GM23338 (cell line): ENCODE data around the gene AQP9. TPM values are rescaled to one million over a fixed set of nuclear protein-coding genes. Genes with fewer than 3 reads are reported as not detected.

Experiments
- ATAC-seq: fragments of 200-7000 bp; cut with Tn5 transposase; 3 replicates; pipeline ENCODE4 v1.9.1; 2020
- DNase-seq: peaks from one replicate; pipeline ENCODE4 v3.0.0-alpha.2; 2015; ENCODE audit warnings: low spot score
- H2AFZ ChIP-seq: fragments of 200-600 bp; sonication (generic); 2 replicates; pipeline ENCODE4 v1.8.0; 2016; ENCODE audit warnings: antibody characterized with exemption, mild to moderate bottlenecking, moderate library complexity
- H3F3A ChIP-seq: fragments of 200-600 bp; sonication (generic); replicated peaks from 2 replicates; pipeline ENCODE4 v1.8.0; 2017; ENCODE audit warnings: antibody characterized with exemption, mixed run types, low read depth
- H3K27ac ChIP-seq: fragments of 200-600 bp; sonication (generic); 2 replicates; pipeline ENCODE4 v1.6.1; 2016; ENCODE audit warnings: low read depth
- H3K27me3 ChIP-seq: fragments of 200-600 bp; sonication (generic); 2 replicates; pipeline ENCODE4 v1.8.0; 2016; ENCODE audit warnings: mild to moderate bottlenecking, mixed run types, moderate library complexity; ENCODE audit not compliant: insufficient read depth
- H3K36me3 ChIP-seq: fragments of 200-600 bp; sonication (generic); 2 replicates; pipeline ENCODE4 v1.8.0; 2016; ENCODE audit warnings: mild to moderate bottlenecking; ENCODE audit not compliant: insufficient read depth
- H3K4me1 ChIP-seq: fragments of 200-600 bp; sonication (generic); 2 replicates; pipeline ENCODE4 v1.8.0; 2016; ENCODE audit warnings: mild to moderate bottlenecking, moderate library complexity; ENCODE audit not compliant: insufficient read depth
- H3K4me2 ChIP-seq: fragments of 200-600 bp; sonication (generic); 2 replicates; pipeline ENCODE4 v1.7.1; 2017; ENCODE audit warnings: mixed run types
- H3K4me3 ChIP-seq: fragments of 200-600 bp; sonication (generic); 2 replicates; pipeline ENCODE4 v1.6.1; 2016; ENCODE audit warnings: mixed run types
- H3K79me2 ChIP-seq: fragments of 200-600 bp; sonication (generic); replicated peaks from 2 replicates; pipeline ENCODE4 v1.8.0; 2017; ENCODE audit warnings: mild to moderate bottlenecking; ENCODE audit not compliant: insufficient read depth
- H3K9me2 ChIP-seq: fragments of 200-600 bp; sonication (generic); 2 replicates; pipeline ENCODE4 v1.8.0; 2017; ENCODE audit not compliant: insufficient read depth
- H4K20me1 ChIP-seq: fragments of 200-600 bp; sonication (generic); replicated peaks from 2 replicates; pipeline ENCODE4 v1.8.0; 2017; ENCODE audit warnings: mild to moderate bottlenecking; ENCODE audit not compliant: insufficient read depth
- H3K27ac Mint-ChIP-seq: 2 replicates; pipeline ENCODE4 v1.8.0; 2020; ENCODE audit warnings: inconsistent platforms, mild to moderate bottlenecking, moderate library complexity, mixed read lengths
- H3K27me3 Mint-ChIP-seq: 3 replicates; pipeline ENCODE4 v1.8.0; 2022; ENCODE audit warnings: low read depth, mild to moderate bottlenecking, moderate library complexity, mixed read lengths, inconsistent platforms; ENCODE audit not compliant: insufficient read depth, poor library complexity
- H3K36me3 Mint-ChIP-seq: 3 replicates; pipeline ENCODE4 v1.8.0; 2021; ENCODE audit warnings: low read depth, mild to moderate bottlenecking, inconsistent platforms, moderate library complexity, mixed read lengths
- H3K4me1 Mint-ChIP-seq: 3 replicates; pipeline ENCODE4 v1.8.0; 2020; ENCODE audit warnings: mild to moderate bottlenecking, inconsistent platforms, mixed read lengths
- H3K4me3 Mint-ChIP-seq: 3 replicates; pipeline ENCODE4 v1.8.0; 2021; ENCODE audit warnings: moderate library complexity, mild to moderate bottlenecking, inconsistent platforms, mixed read lengths
- H3K9me3 Mint-ChIP-seq: 3 replicates; pipeline ENCODE4 v1.8.0; 2020; ENCODE audit warnings: moderate library complexity, mild to moderate bottlenecking, inconsistent platforms, mixed read lengths
- CREB1 ChIP-seq: fragments of 250-450 bp; sonication (Bioruptor Pico); IDR thresholded peaks from 2 replicates; pipeline ENCODE4 v1.5.0; 2020; ENCODE audit warnings: low read depth, mild to moderate bottlenecking, moderate library complexity
- CTCF ChIP-seq, 2 experiments: fragments of 200-600 bp in 1 of 2; sonication (generic) in 1 of 2; conservative IDR thresholded peaks; 2 replicates each; pipeline versions ENCODE4 v1.5.1 to v1.6.1; 2016 to 2017; ENCODE audit warnings: antibody characterized with exemption in 2 of 2, low read depth in 2 of 2, mild to moderate bottlenecking in 2 of 2, moderate library complexity in 1 of 2
- ETS1 ChIP-seq: IDR thresholded peaks from 2 replicates; pipeline ENCODE4 v1.6.1; 2016; ENCODE audit warnings: antibody characterized with exemption
- EZH2phosphoT487 ChIP-seq: fragments of 200-600 bp; sonication (generic); IDR thresholded peaks from one replicate; pipeline ENCODE4 v1.8.1; 2018; ENCODE audit warnings: antibody characterized with exemption; ENCODE audit not compliant: unreplicated experiment
- JUNB ChIP-seq: IDR thresholded peaks from one replicate; pipeline ENCODE4 v1.6.1; 2016; ENCODE audit warnings: antibody characterized with exemption; ENCODE audit not compliant: unreplicated experiment
- NANOG ChIP-seq: IDR thresholded peaks from 2 replicates; pipeline ENCODE4 v1.6.1; 2016; ENCODE audit warnings: antibody characterized with exemption, borderline replicate concordance
- POLR2AphosphoS5 ChIP-seq: IDR thresholded peaks from 2 replicates; pipeline ENCODE4 v1.6.1; 2016; ENCODE audit warnings: antibody characterized with exemption, low read depth
- REST ChIP-seq: IDR thresholded peaks from one replicate; pipeline ENCODE4 v1.6.1; 2018; ENCODE audit warnings: antibody characterized with exemption; ENCODE audit not compliant: unreplicated experiment
- STAT1 ChIP-seq: IDR thresholded peaks from one replicate; pipeline ENCODE4 v1.6.1; 2016; ENCODE audit warnings: antibody characterized with exemption; ENCODE audit not compliant: unreplicated experiment
- ZNF114 ChIP-seq: fragments of 250-450 bp; sonication (Bioruptor Pico); IDR thresholded peaks from 2 replicates; pipeline ENCODE4 v1.5.0; 2020; ENCODE audit warnings: mild to moderate bottlenecking, moderate library complexity
- ZNF331 ChIP-seq: fragments of 250-450 bp; sonication (Bioruptor Pico); IDR thresholded peaks from 2 replicates; pipeline ENCODE4 v1.5.0; 2020; ENCODE audit warnings: low read depth, mild to moderate bottlenecking, moderate library complexity
- ZNF462 ChIP-seq: fragments of 250-450 bp; sonication (Bioruptor Pico); IDR thresholded peaks from 2 replicates; pipeline ENCODE4 v1.5.0; 2020; ENCODE audit warnings: mild to moderate bottlenecking, moderate library complexity
- polyA plus RNA-seq: library from polyadenylated mRNA; unstranded; fragments of >200 nt; fragmentation: Nextera tagmentation; extraction: Ambion mirVana; gene quantifications from 2 replicates; pipeline ENCODE4 v1.2.1, GENCODE V29; 2016
- total RNA-seq: library from RNA; depleted of rRNA; stranded (reverse); fragments of >200 nt; shearing (Covaris generic); gene quantifications from 2 replicates; pipeline ENCODE4 v1.2.3, GENCODE V29; 2014

The AQP9 gene
- total and polyA plus RNA-seq, 2 experiments from 2014 or later = not detected

GRCh38 chr15:58145606-58146005 lies 7.4 kb downstream of the AQP9 start:
- Histone ChIP-seq H3K27ac (no peak overlapping the region), H3K27me3 (no peaks in the 10 kb centered on the region), H3K4me2 (no peak overlapping the region), H3K4me3 (no peak overlapping the region), H3K9me2 (peaks cover 7% of the 10 kb centered on the region; the same call in 1 of the 2 replicates), H3K4me1 (no peaks in the 10 kb centered on the region), H2AFZ (no peak overlapping the region), H3K79me2 (no peaks in the 10 kb centered on the region), H4K20me1 (no peaks in the 10 kb centered on the region; the same call in 1 of the 2 replicates), H3F3A (no peaks in the 10 kb centered on the region), H3K36me3 (no peaks in the 10 kb centered on the region)
- Mint-ChIP-seq H3K27ac (no peak overlapping the region), H3K4me1 (no peaks in the 10 kb centered on the region), H3K27me3 (no peaks in the 10 kb centered on the region), H3K9me3 (no peaks in the 10 kb centered on the region), H3K4me3 (no peak overlapping the region), H3K36me3 (no peaks in the 10 kb centered on the region)
- DNase-seq (no peak), ATAC-seq (no peak)
- no peak for TF ChIP-seq ZNF114 (CRISPR knock-in tag)
- no peak for TF ChIP-seq CREB1 (CRISPR knock-in tag)
- TF ChIP-seq CTCF (conservative IDR thresholded peaks at IDR 0.05; ENCODE audit: low read depth in 2 of 2) = no peak
- TF ChIP-seq REST = no peak
- TF ChIP-seq POLR2AphosphoS5 = no peak
- no peak for TF ChIP-seq STAT1
- TF ChIP-seq EZH2phosphoT487 = no peak
- no peak for TF ChIP-seq ZNF462 (CRISPR knock-in tag)
- TF ChIP-seq NANOG = no peak
- no peak for TF ChIP-seq ZNF331 (CRISPR knock-in tag)
- TF ChIP-seq ETS1 = no peak
- TF ChIP-seq JUNB = no peak
